ENCODE results near the gene VPS8. TPM values are rescaled to one million over a fixed set of nuclear protein-coding genes. Genes with fewer than 3 reads are reported as not detected.

The VPS8 gene
- total RNA-seq, 2 donors from 2014 or later = 45.9 to 72.4 TPM

DNA sequence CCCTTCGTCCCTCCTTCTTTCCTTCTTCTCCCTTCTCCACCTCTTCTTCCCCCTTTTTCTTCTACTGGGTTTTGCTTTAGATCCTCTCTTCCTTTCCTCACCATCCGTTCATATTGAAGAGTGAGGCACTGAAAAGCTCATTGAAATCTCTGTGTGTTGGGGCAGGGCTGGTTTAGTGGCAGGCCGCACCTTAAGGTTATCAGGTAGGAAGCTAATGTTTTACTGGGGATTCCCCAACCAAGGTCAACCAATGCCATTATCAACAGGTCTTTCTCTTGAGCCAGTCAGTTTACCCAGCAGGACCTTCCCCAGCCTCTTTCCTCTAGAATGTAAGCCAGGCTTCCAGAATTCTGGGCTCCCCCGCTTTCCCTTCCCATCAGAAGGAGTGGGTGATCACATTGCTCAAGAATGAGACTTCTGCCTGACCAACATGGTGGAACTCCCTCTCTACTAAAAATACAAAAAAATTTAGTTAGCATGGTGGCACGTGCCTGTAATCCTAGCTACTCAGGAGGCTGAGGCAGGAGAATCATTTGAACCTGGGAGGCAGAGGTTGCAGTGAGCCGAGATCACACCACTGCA is 11.5 kb upstream of the VPS8 start:
- no peak overlapping the region for H3K27ac Mint-ChIP-seq
- no peaks in the 10 kb centered on the region for H3K36me3 Mint-ChIP-seq
- no peak for DNase-seq (ENCODE audit: low spot score in 2 of 2)
- ATAC-seq = no peak
- no peaks in the 10 kb centered on the region for H3K9me3 Mint-ChIP-seq

- Mint-ChIP-seq H3K9me3 (no peaks in the 10 kb centered on the region), H3K36me3 (no peaks in the 10 kb centered on the region), H3K27ac (no peak overlapping the region)
- no peak for ATAC-seq
- no peak for DNase-seq (ENCODE audit: low spot score in 2 of 2)
Observed at GRCh38 chr3:184801241-184801785, 10.7 kb upstream of the VPS8 start.

DNA sequence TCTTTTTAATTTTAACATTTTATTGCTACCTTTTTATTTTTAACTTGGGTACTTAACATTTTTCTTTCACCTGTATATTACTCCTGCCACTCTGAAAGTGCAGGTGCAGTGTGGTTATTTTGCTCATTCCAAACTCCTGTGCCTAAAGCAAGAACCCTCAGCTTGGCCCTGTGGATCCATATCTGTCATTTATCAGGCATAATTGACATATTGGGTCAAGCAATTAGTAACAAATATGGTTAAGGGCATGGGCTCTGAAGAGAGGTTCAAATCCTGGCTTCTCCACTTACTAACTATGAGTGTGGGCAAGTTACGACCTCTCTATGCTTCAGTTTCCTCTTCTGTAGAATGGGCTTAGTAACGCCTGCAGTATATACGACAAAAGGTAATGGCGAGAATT is 9.8 kb upstream of the VPS8 start:
- no peak overlapping the region for H3K27ac Mint-ChIP-seq
- H3K36me3 Mint-ChIP-seq = no peaks in the 10 kb centered on the region
- ATAC-seq = no peak
- no peaks in the 10 kb centered on the region for H3K9me3 Mint-ChIP-seq
- no peak for DNase-seq (ENCODE audit: low spot score in 2 of 2)

DNA sequence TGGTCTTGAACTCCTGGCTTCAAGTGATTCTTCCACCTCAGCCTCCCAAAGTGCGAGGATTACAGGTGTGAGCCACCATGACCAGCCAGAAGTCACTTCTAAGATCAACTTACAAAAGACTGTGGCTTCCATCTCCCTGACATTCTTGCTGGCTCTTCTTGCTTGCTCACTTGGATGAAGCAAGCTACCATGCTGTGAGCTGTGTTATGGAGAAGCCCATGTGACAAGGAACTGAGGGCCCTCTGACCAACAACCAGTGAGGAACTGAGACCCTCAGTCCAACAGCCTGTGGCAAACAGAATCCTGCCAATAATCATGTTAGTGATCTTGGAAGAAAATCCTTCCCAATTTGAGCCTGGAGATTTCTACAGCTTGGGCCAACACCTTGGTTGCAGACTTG is 7.2 kb upstream of the VPS8 start:
- Mint-ChIP-seq H3K27ac (no peak overlapping the region), H3K9me3 (no peaks in the 10 kb centered on the region), H3K36me3 (no peaks in the 10 kb centered on the region)
- DNase-seq (ENCODE audit: low spot score in 2 of 2) = no peak
- ATAC-seq = no peak

DNA sequence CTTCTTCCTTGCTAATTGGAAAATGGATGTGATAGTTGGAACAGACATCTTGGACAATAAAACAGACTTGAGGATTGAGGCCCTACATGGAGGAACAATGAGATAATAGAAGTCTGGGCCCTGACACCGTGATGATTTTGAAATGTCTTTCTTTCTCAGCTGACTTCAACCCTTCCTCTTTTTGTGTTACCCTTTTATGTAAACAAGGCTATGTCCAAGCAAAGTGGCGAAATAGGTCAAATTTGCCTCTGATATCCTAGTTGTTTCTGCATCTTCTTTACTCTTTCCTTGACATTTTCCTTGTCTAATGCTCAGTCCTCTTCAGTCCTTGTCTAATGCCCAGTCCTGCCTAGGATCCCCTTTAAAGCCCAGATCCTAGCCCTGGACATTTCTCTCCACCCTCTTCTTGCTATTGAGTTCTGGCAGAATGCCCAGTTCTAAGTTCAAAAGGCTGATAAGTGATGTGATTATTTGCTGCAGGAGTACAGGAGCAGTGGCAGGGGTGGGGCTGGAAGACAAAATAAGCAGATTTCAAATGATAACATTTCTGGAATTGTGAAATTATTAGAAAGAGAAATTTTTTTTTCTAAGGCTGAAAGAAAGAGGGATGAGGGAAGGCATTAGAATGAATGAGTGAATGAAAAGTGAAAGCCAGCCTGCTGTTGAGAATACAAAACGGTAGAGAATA is 6.5 kb upstream of the VPS8 start:
- no peaks in the 10 kb centered on the region for H3K9me3 Mint-ChIP-seq
- DNase-seq (ENCODE audit: low spot score in 2 of 2) = no peak
- no peak for ATAC-seq
- H3K36me3 Mint-ChIP-seq = no peaks in the 10 kb centered on the region
- H3K27ac Mint-ChIP-seq = no peak overlapping the region

GRCh38 chr3:184806567-184807271 is 5.2 kb upstream of the VPS8 start:
- no peak for ATAC-seq

DNA sequence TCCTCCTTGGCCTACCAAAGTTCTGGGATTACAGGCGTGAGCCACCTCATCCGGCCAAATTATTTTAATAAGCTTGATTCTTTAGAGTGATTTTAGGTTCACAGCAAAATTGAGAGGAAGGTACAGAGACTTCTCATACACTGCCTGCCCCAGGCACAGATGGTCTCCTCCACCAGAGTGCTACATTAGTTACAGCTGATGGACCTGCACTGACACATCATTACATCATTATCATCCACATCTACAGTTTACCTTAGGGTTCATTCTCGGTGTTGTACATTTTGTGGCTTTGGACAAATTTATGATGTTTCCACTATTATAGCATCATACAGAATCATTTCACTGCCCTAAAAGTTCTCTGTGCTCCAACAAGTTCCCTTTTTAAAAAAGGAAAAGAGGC is 4.4 kb upstream of the VPS8 start:
- Mint-ChIP-seq H3K27ac (no peak overlapping the region), H3K9me3 (no peaks in the 10 kb centered on the region), H3K36me3 (no peaks in the 10 kb centered on the region)
- DNase-seq (ENCODE audit: low spot score in 2 of 2) (no peak), ATAC-seq (no peak)

More at GRCh38 chr3:184806567-184807271, 5.2 kb upstream of the VPS8 start:
- Mint-ChIP-seq H3K9me3 (no peaks in the 10 kb centered on the region), H3K36me3 (no peaks in the 10 kb centered on the region), H3K27ac (no peak overlapping the region)
- DNase-seq (ENCODE audit: low spot score in 2 of 2) = no peak

DNA sequence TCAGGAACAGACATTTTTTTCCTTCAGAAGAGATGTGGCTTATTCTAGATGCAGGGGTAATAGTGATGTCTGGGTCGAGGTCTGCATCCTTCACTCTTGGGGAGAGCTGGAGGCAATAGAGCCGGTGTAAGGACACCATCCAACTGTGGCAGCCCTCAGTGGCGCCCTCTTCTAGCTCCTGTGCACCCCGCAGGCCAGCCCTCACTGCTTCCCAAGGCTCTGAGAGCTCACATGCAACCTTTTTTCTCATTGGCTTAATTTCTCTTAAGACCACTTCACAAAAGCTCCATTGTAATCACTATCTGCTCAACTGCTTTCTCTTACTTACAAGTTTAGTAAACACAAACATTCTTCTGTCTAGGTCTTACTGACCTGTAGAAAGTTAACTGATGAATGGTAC is 3.9 kb upstream of the VPS8 start:
- ATAC-seq (no peak), DNase-seq (ENCODE audit: low spot score in 2 of 2) (no peak)
- H3K9me3 Mint-ChIP-seq = no peaks in the 10 kb centered on the region
- H3K36me3 Mint-ChIP-seq = no peaks in the 10 kb centered on the region
- H3K27ac Mint-ChIP-seq = no peak overlapping the region

DNA sequence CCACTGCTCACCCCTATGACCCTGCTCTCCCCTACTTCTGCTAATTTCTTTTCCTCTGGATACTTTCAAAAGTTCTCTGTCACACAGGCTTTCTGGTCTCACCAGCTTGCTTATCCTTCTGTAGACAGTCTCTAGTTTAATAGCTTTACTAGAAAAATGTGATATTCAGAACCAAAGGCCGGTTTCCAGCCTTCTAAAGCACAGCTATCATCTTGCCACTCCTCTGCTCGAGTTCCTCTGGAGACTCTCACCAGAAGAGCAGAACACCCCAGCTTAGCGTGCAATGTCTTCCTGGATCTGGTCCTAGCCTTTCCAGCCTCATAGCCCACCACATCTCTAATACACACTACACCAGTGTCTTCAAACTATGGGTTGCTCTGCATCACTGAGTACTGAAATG is 1.8 kb upstream of the VPS8 start:
- H3K27ac Mint-ChIP-seq = no peak overlapping the region

DNA sequence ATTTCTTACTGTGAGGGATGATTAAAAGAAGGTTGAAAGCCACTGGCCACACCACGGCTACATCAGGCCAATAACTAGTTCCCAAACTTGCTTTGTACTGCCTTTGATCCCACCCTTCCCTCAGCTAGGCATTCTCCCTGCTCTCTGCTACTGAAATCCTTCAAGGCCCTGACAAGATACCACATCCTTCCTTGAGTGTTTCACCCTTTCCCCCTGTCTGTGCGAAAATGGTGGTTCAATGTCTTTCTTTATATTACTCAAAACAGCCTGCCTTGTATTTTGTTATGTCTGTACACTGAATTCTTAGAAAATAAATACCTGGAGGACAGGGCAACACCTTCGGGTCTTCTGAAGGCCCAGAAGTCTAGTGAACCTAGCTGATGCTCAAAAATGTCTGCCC is 932 bp upstream of the VPS8 start:
- DNase-seq (ENCODE audit: low spot score in 2 of 2) (peak in 1 of 2 donors; percentile 14), ATAC-seq (peak; percentile 25 to 62)

More for the DNA sequence above, 1.8 kb upstream of the VPS8 start:
- no peaks in the 10 kb centered on the region for H3K9me3 Mint-ChIP-seq
- no peak for ATAC-seq
- DNase-seq (ENCODE audit: low spot score in 2 of 2) = no peak
- no peaks in the 10 kb centered on the region for H3K36me3 Mint-ChIP-seq

GRCh38 chr3:184811663-184811998 is 335 bp upstream of the VPS8 start:
- ATAC-seq = no peak
- H3K36me3 Mint-ChIP-seq = peaks cover 2 to 3% of the 10 kb centered on the region in 2 donors
- no peak for DNase-seq (ENCODE audit: low spot score in 2 of 2)
- peak overlapping the region; percentile 85 to 96 for H3K27ac Mint-ChIP-seq
- no peaks in the 10 kb centered on the region for H3K9me3 Mint-ChIP-seq

More for the DNA sequence above, 932 bp upstream of the VPS8 start:
- Mint-ChIP-seq H3K36me3 (no peaks in the 10 kb centered on the region), H3K9me3 (no peaks in the 10 kb centered on the region), H3K27ac (peak overlapping the region; percentile 10 to 85)

DNA sequence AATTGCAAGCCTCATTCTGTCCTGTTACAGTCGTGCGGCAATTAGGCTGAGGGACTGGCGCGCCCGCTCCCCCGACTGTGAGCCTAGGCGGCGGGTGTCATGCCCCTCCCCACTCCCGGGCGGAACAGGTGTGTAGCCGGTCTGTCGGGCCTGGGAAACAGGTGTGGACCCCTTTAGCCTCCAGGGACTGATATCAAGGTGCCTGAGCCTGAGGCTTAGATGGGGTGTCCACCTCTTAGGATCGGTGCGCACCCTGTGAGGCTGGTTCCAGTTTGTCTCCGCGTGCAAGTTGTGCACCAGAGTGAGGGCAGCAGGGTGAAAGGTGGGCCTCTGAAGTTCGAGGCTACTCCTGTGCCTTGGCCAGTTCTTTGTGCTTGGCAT is 686 bp downstream of the VPS8 start:
- DNase-seq (ENCODE audit: low spot score in 2 of 2) (peak in 1 of 2 donors; percentile 29), ATAC-seq (peak; percentile 3 to 17)
- H3K27ac Mint-ChIP-seq = peak overlapping the region; percentile 85 to 96
- H3K9me3 Mint-ChIP-seq = no peaks in the 10 kb centered on the region
- peaks cover 5 to 12% of the 10 kb centered on the region in 2 donors for H3K36me3 Mint-ChIP-seq

DNA sequence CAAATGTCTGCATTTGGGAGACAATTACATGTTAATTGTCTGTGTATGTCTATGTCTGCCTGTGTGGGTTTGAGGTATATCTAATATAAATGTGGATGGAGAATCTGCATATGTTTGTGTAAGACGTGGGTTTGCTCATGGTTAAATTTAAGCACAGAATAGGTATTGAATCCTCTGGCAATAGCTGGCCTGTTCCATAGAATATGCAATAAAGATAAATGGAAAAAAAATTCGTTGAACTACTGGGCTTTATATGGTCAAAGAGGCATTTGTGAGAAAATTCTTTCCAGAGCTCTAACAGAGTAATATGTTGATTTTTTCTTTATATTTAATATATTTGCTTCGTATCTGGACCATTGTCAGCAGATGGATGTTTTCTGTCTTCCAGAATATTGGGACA is 1.4 kb downstream of the VPS8 start:
- no peaks in the 10 kb centered on the region for H3K9me3 Mint-ChIP-seq
- DNase-seq (ENCODE audit: low spot score in 2 of 2) (no peak), ATAC-seq (no peak)
- peak overlapping the region in 1 of 2 donors; percentile 85 for H3K27ac Mint-ChIP-seq
- H3K36me3 Mint-ChIP-seq = peaks cover 5 to 17% of the 10 kb centered on the region in 2 donors

GRCh38 chr3:184814214-184814613 is 2.2 kb downstream of the VPS8 start:
- Mint-ChIP-seq H3K9me3 (no peaks in the 10 kb centered on the region), H3K36me3 (peaks cover 5 to 17% of the 10 kb centered on the region in 2 donors), H3K27ac (no peak overlapping the region)
- DNase-seq (ENCODE audit: low spot score in 2 of 2) (no peak), ATAC-seq (peak; percentile 29 to 39)

- ATAC-seq (peak in 1 of 2 donors; percentile 27), DNase-seq (ENCODE audit: low spot score in 2 of 2) (peak in 1 of 2 donors; percentile 13)
- Mint-ChIP-seq H3K27ac (no peak overlapping the region), H3K36me3 (peaks cover 5 to 17% of the 10 kb centered on the region in 2 donors), H3K9me3 (no peaks in the 10 kb centered on the region)
Observed at GRCh38 chr3:184815046-184815930, 3.3 kb downstream of the VPS8 start.

GRCh38 chr3:184816614-184817013 is 4.6 kb downstream of the VPS8 start:
- peaks cover 5 to 17% of the 10 kb centered on the region in 2 donors for H3K36me3 Mint-ChIP-seq
- H3K9me3 Mint-ChIP-seq = no peaks in the 10 kb centered on the region
- no peak for ATAC-seq
- H3K27ac Mint-ChIP-seq = no peak overlapping the region
- DNase-seq (ENCODE audit: low spot score in 2 of 2) = no peak
